C4-2B (cell line): ENCODE measurements around the gene FHIT.

Experiments used
- ZFX ChIP-seq: fragments of 450-650 bp; IDR thresholded peaks from 2 replicates; pipeline ENCODE4 v1.6.1; 2017
- TF ChIP-seq, protein P1 (sequence below): fragments of 450-650 bp; conservative IDR thresholded peaks from 2 replicates; pipeline ENCODE4 v1.5.1; 2017; ENCODE audit warnings: mild to moderate bottlenecking

DNA sequence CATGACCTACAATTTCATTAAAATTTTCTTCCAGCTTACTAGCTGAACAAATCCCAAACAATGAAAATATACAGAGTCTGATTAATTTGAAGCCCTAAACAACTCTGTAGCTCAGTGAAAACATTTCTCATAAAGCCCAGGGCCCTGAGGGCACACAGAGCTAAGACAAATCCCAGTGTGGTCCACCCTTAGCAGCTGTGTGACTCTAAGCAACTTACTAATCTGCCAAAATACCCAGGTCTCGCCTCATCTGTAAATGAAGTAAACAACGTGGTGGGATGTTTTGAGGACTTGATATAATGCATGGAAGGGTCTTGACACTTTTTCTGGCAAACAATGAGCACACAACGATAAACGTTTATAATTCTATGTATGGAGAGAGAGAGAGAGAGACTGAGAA lies 158.4 kb downstream of the FHIT start:
- TF ChIP-seq, protein P1, sequence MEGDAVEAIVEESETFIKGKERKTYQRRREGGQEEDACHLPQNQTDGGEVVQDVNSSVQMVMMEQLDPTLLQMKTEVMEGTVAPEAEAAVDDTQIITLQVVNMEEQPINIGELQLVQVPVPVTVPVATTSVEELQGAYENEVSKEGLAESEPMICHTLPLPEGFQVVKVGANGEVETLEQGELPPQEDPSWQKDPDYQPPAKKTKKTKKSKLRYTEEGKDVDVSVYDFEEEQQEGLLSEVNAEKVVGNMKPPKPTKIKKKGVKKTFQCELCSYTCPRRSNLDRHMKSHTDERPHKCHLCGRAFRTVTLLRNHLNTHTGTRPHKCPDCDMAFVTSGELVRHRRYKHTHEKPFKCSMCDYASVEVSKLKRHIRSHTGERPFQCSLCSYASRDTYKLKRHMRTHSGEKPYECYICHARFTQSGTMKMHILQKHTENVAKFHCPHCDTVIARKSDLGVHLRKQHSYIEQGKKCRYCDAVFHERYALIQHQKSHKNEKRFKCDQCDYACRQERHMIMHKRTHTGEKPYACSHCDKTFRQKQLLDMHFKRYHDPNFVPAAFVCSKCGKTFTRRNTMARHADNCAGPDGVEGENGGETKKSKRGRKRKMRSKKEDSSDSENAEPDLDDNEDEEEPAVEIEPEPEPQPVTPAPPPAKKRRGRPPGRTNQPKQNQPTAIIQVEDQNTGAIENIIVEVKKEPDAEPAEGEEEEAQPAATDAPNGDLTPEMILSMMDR: no peak
- TF ChIP-seq ZFX: no peak
